Psoas muscle (tissue), 8 donors: ENCODE data around the gene C15orf40. TPM values are rescaled to one million over a fixed set of nuclear protein-coding genes. Genes with fewer than 3 reads are reported as not detected.

Source experiments
- ATAC-seq, 4 donors: fragments of 200-7000 bp; cut with Tn5 transposase; one replicate each; pipeline ENCODE4 v1.9.1; 2020; ENCODE audit warnings: moderate library complexity in 3 of 4, mild to moderate bottlenecking in 2 of 4
- DNase-seq, 2 donors: peaks; one replicate each; pipeline ENCODE4 v3.0.0-alpha.2; 2020
- H3K27ac ChIP-seq: fragments of 200-600 bp; one replicate; pipeline ENCODE4 v1.8.0; 2022
- H3K27me3 ChIP-seq, 3 donors: fragments of 200-600 bp in 1 of 3; one replicate each; pipeline versions ENCODE4 v1.6.1 to v1.8.0; 2013 to 2022; ENCODE audit warnings: low read length in 2 of 3, mild to moderate bottlenecking in 2 of 3, moderate library complexity in 1 of 3; ENCODE audit not compliant: insufficient read depth in 3 of 3
- H3K36me3 ChIP-seq, 2 donors: fragments of 200-600 bp in 1 of 2; one replicate each; pipeline versions ENCODE4 v1.6.1 to v1.8.0; 2013 to 2022; ENCODE audit warnings: low read depth in 1 of 2, mild to moderate bottlenecking in 1 of 2, moderate library complexity in 1 of 2; ENCODE audit not compliant: insufficient read depth in 1 of 2
- H3K4me1 ChIP-seq: fragments of 200-600 bp; one replicate; pipeline ENCODE4 v1.8.0; 2022
- H3K4me3 ChIP-seq: fragments of 200-600 bp; one replicate; pipeline ENCODE4 v1.8.0; 2022; ENCODE audit warnings: mild to moderate bottlenecking
- H3K9me3 ChIP-seq: fragments of 200-600 bp; one replicate; pipeline ENCODE4 v1.8.0; 2022
- CTCF ChIP-seq: fragments of 200-600 bp; IDR thresholded peaks from one replicate; pipeline ENCODE4 v1.8.0; 2022; ENCODE audit warnings: antibody characterized with exemption
- WGBS, 3 donors: extraction: QIAGEN DNeasy Blood & Tissue Kit; methylation state at CpG; one replicate each; pipeline versions ENCODE4 v1.1.6 to v1.1.7; 2013; 5-methylcytosine and 5-hydroxymethylcytosine counted together
- intact Hi-C, 2 donors: fragments of 100-400 bp; cut with DNase I; formaldehyde crosslinking; loops; one replicate each; pipeline versions ENCODE4 v1.11.0 to v1.14.2; 2022
- long read RNA-seq, 2 donors: library from polyadenylated mRNA; unstranded; transcript quantifications; one replicate each; pipeline ENCODE4 v2.0.0, GENCODE V29; 2021
- polyA plus RNA-seq, 3 donors: library from polyadenylated mRNA; stranded (reverse); fragments of 200-250 nt; gene quantifications; one replicate each; pipeline ENCODE4 v1.2.3, GENCODE V29; 2013
- total RNA-seq, 4 donors: library from RNA; stranded (reverse); fragmentation: NEBNext Ultra II Directional in 2 of 4; extraction: Animal tissue kit (Norgen Biotek cat#: 25700) in 2 of 4; gene quantifications; one replicate each; pipeline versions ENCODE4 v1.2.1 to v1.2.4, GENCODE V29; 2021 to 2023
- donor health status: healthy with polysubstance abuse.
- donor health status: DM: no; HTN: no; CAD: no; lungs with moderate emphysema.
- donor health status: Bipolar disorder and iron deficiency.
- donor health status: healthy.
- donor health status: DM: yes; HTN: yes; CAD: no.
- donor health status: DM: no; HTN: no; CAD: no.
- donor health status: DM: no; HTN: no; CAD: no.
- donor health status: DM: yes; HTN: yes; CAD: no.

C15orf40 gene
- total RNA-seq (10 to 100 TPM in 3 of 4 donors, 1 to 10 TPM in 1; 6.3 to 11.4 (median 11.2) TPM), polyA plus RNA-seq (10 to 100 TPM; 11.3 to 16.2 (median 12.2) TPM)
- long read RNA-seq, donor 1, full-length matches to known transcripts = 3 of 5 reads
- long read RNA-seq, donor 1, partial matches to known transcripts = 0 of 5 reads
- long read RNA-seq, donor 1, other reads (novel, unspliced or antisense) = 2 of 5 reads
- long read RNA-seq, donor 2, full-length matches to known transcripts = 13 of 16 reads
- long read RNA-seq, donor 2, partial matches to known transcripts = 0 of 16 reads
- long read RNA-seq, donor 2, other reads (novel, unspliced or antisense) = 3 of 16 reads

- intact Hi-C loops = loop anchor here (1.0 to 5.0 kb wide), 5 partner anchors 25 to 196 kb away; partner anchors contain the start of genes HDGFL3 (in 1 of the 2), RAMAC (in 1 of the 2) and TM6SF1 (in 1 of the 2)
- WGBS, 3 donors = 1% methylated on average over 53 to 64 of the region's 64 CpGs
Measured at GRCh38 chr15:83011271-83012075, at the start of gene C15orf40. TSS of gene C15orf40 (minus strand) at chr15:83011639. CDS start at chr15:83011607, 32 bp downstream.

GRCh38 chr15:83057696-83058376 lies 46.4 kb upstream of the C15orf40 start:
- Histone ChIP-seq H3K36me3 (peaks cover 0 to 33% of the 10 kb centered on the region in 2 donors), H3K9me3 (no peaks in the 10 kb centered on the region), H3K4me1 (peaks cover 73% of the 10 kb centered on the region), H3K27me3 (no peaks in the 10 kb centered on the region), H3K27ac (peak overlapping the region; percentile 72), H3K4me3 (peak overlapping the region; percentile 16)
- WGBS, 3 donors = 23 to 35% (median 27%) methylated on average over 7 of the region's 7 CpGs
- ATAC-seq (peak in 3 of 4 donors; percentile 27 to 44 (median 36)), DNase-seq (peak in 1 of 2 donors; percentile 57)
- no peak for TF ChIP-seq CTCF
- intact Hi-C loops = loop anchor here in 1 of 2 donors (5.0 kb wide), 1 partner anchor 46 kb away; the partner anchor contains the start of gene C15orf40

More at GRCh38 chr15:83011271-83012075, at the start of gene C15orf40:
- H3K27me3 ChIP-seq = no peaks in the 10 kb centered on the region
- peak; percentile 65 for TF ChIP-seq CTCF
- peaks cover 23% of the 10 kb centered on the region for H3K4me1 ChIP-seq
- H3K4me3 ChIP-seq = peak within 1 kb of the TSS; percentile 100
- DNase-seq (peak; percentile 93 to 96), ATAC-seq (peak; percentile 96 to 98 (median 96))
- H3K9me3 ChIP-seq = no peaks in the 10 kb centered on the region
- peak within 1 kb of the TSS; percentile 92 for H3K27ac ChIP-seq
- peaks cover 8 to 47% of the 10 kb centered on the region in 2 donors for H3K36me3 ChIP-seq

- Histone ChIP-seq H3K27me3 (no peaks in the 10 kb centered on the region), H3K36me3 (peaks cover 0 to 33% of the 10 kb centered on the region in 2 donors), H3K4me1 (peaks cover 65% of the 10 kb centered on the region), H3K27ac (peak overlapping the region; percentile 72), H3K4me3 (no peak overlapping the region), H3K9me3 (no peaks in the 10 kb centered on the region)
- ATAC-seq (no peak), DNase-seq (no peak)
- WGBS, 3 donors = 61 to 83% (median 62%) methylated on average over 1 of the region's 1 CpG
- intact Hi-C loops = loop anchor here in 1 of 2 donors (5.0 kb wide), 1 partner anchor 45 kb away; the partner anchor contains the start of gene C15orf40
- TF ChIP-seq CTCF = no peak
Measured at GRCh38 chr15:83057002-83057401, 45.6 kb upstream of the C15orf40 start.

GRCh38 chr15:83053151-83053550 lies 41.7 kb upstream of the C15orf40 start:
- Histone ChIP-seq H3K9me3 (no peaks in the 10 kb centered on the region), H3K4me3 (no peak overlapping the region), H3K4me1 (peaks cover 36% of the 10 kb centered on the region), H3K27ac (peak overlapping the region; percentile 75), H3K27me3 (no peaks in the 10 kb centered on the region), H3K36me3 (peaks cover 0 to 49% of the 10 kb centered on the region in 2 donors)
- intact Hi-C loops = no loop called here
- peak; percentile 85 to 94 (median 90) for ATAC-seq
- DNase-seq = no peak
- TF ChIP-seq CTCF = no peak
